Effector memory CD8-positive, alpha-beta T cell (primary cell): Measurements from ENCODE around the gene GALE.

Experiments
- ATAC-seq: fragments of 150-1000 bp; cut with Tn5 transposase; replicated peaks from 2 replicates; pipeline ENCODE4 v1.10.0; 2021; ENCODE audit warnings: mild to moderate bottlenecking, moderate library complexity
- DNase-seq, 3 experiments: peaks; one replicate each; pipeline ENCODE4 v3.0.0; 2021
- H3K27ac Mint-ChIP-seq, 2 donors: one replicate each; pipeline ENCODE4 v1.8.0; 2022; ENCODE audit warnings: mild to moderate bottlenecking in 2 of 2, mixed read lengths in 2 of 2, moderate library complexity in 2 of 2
- H3K27me3 Mint-ChIP-seq, 2 donors: one replicate each; pipeline ENCODE4 v1.8.0; 2022; ENCODE audit warnings: mixed read lengths in 2 of 2
- H3K36me3 Mint-ChIP-seq: one replicate; pipeline ENCODE4 v1.8.0; 2022; ENCODE audit warnings: mild to moderate bottlenecking, moderate library complexity, mixed read lengths; ENCODE audit not compliant: insufficient read depth
- H3K4me1 Mint-ChIP-seq, 2 donors: one replicate each; pipeline ENCODE4 v1.8.0; 2022; ENCODE audit warnings: low read depth in 2 of 2, mixed read lengths in 2 of 2
- H3K4me3 Mint-ChIP-seq, 2 donors: one replicate each; pipeline ENCODE4 v1.8.0; 2022; ENCODE audit warnings: mild to moderate bottlenecking in 2 of 2, mixed read lengths in 2 of 2, moderate library complexity in 2 of 2
- H3K9me3 Mint-ChIP-seq, 2 donors: one replicate each; pipeline ENCODE4 v1.8.0; 2022; ENCODE audit warnings: mixed read lengths in 2 of 2

The GALE gene

GRCh38 chr1:23776217-23776616, 24.3 kb downstream of the GALE start:
- H3K27ac Mint-ChIP-seq: peak overlapping the region in 1 of 2 donors; percentile 15
- peaks cover 11 to 28% of the 10 kb centered on the region in 2 donors for H3K4me1 Mint-ChIP-seq
- H3K36me3 Mint-ChIP-seq: peaks cover 16% of the 10 kb centered on the region
- no peaks in the 10 kb centered on the region for H3K27me3 Mint-ChIP-seq
- no peak for DNase-seq
- peak overlapping the region in 1 of 2 donors; percentile 21 for H3K4me3 Mint-ChIP-seq
- no peak for ATAC-seq
- H3K9me3 Mint-ChIP-seq: no peaks in the 10 kb centered on the region

GRCh38 chr1:23774174-23774880, 26.2 kb downstream of the GALE start:
- no peak overlapping the region for H3K27ac Mint-ChIP-seq
- H3K27me3 Mint-ChIP-seq: no peaks in the 10 kb centered on the region
- H3K9me3 Mint-ChIP-seq: no peaks in the 10 kb centered on the region
- H3K4me1 Mint-ChIP-seq: peaks cover 3 to 18% of the 10 kb centered on the region in 2 donors
- DNase-seq: no peak
- peaks cover 10% of the 10 kb centered on the region for H3K36me3 Mint-ChIP-seq
- H3K4me3 Mint-ChIP-seq: no peak overlapping the region
- no peak for ATAC-seq

- Mint-ChIP-seq H3K27ac (no peak overlapping the region), H3K36me3 (peaks cover 11% of the 10 kb centered on the region), H3K4me3 (no peak overlapping the region), H3K4me1 (peaks cover 0 to 12% of the 10 kb centered on the region in 2 donors), H3K9me3 (no peaks in the 10 kb centered on the region), H3K27me3 (no peaks in the 10 kb centered on the region)
- ATAC-seq (no peak), DNase-seq (no peak)
Measured at GRCh38 chr1:23772854-23773242, 27.7 kb downstream of the GALE start.

GRCh38 chr1:23772049-23772853, 28.3 kb downstream of the GALE start:
- Mint-ChIP-seq H3K4me1 (peaks cover 0 to 8% of the 10 kb centered on the region in 2 donors), H3K36me3 (peaks cover 11% of the 10 kb centered on the region), H3K27ac (no peak overlapping the region), H3K4me3 (no peak overlapping the region), H3K27me3 (no peaks in the 10 kb centered on the region), H3K9me3 (no peaks in the 10 kb centered on the region)
- DNase-seq (peak; percentile 84 to 88 (median 85)), ATAC-seq (peak; percentile 99)

GRCh38 chr1:23768733-23769132, 31.8 kb downstream of the GALE start:
- Mint-ChIP-seq H3K4me1 (peaks cover 0 to 3% of the 10 kb centered on the region in 2 donors), H3K36me3 (peaks cover 23% of the 10 kb centered on the region), H3K27me3 (no peaks in the 10 kb centered on the region), H3K27ac (no peak overlapping the region), H3K4me3 (no peak overlapping the region), H3K9me3 (no peaks in the 10 kb centered on the region)
- ATAC-seq: no peak
- no peak for DNase-seq

- DNase-seq (no peak), ATAC-seq (no peak)
- Mint-ChIP-seq H3K4me1 (peaks cover 0 to 3% of the 10 kb centered on the region in 2 donors), H3K27ac (peak overlapping the region in 1 of 2 donors; percentile 28), H3K4me3 (no peak overlapping the region), H3K36me3 (peaks cover 47% of the 10 kb centered on the region), H3K27me3 (no peaks in the 10 kb centered on the region), H3K9me3 (no peaks in the 10 kb centered on the region)
Measured at GRCh38 chr1:23763041-23763577, 37.4 kb downstream of the GALE start.

GRCh38 chr1:23759277-23759676, 41.3 kb downstream of the GALE start:
- DNase-seq: no peak
- no peak for ATAC-seq
- peaks cover 0 to 3% of the 10 kb centered on the region in 2 donors for H3K4me1 Mint-ChIP-seq
- no peak overlapping the region for H3K4me3 Mint-ChIP-seq
- H3K36me3 Mint-ChIP-seq: peaks cover 77% of the 10 kb centered on the region
- H3K9me3 Mint-ChIP-seq: no peaks in the 10 kb centered on the region
- no peak overlapping the region for H3K27ac Mint-ChIP-seq
- no peaks in the 10 kb centered on the region for H3K27me3 Mint-ChIP-seq

- peaks cover 0 to 3% of the 10 kb centered on the region in 2 donors for H3K4me1 Mint-ChIP-seq
- no peak overlapping the region for H3K4me3 Mint-ChIP-seq
- H3K27me3 Mint-ChIP-seq: no peaks in the 10 kb centered on the region
- ATAC-seq (no peak), DNase-seq (no peak)
- H3K27ac Mint-ChIP-seq: no peak overlapping the region
- H3K36me3 Mint-ChIP-seq: peaks cover 86% of the 10 kb centered on the region
- no peaks in the 10 kb centered on the region for H3K9me3 Mint-ChIP-seq
Measured at GRCh38 chr1:23757812-23758211, 42.7 kb downstream of the GALE start.

GRCh38 chr1:23756676-23757075, 43.9 kb downstream of the GALE start:
- H3K27me3 Mint-ChIP-seq: no peaks in the 10 kb centered on the region
- DNase-seq (no peak), ATAC-seq (no peak)
- no peak overlapping the region for H3K4me3 Mint-ChIP-seq
- H3K36me3 Mint-ChIP-seq: peaks cover 89% of the 10 kb centered on the region
- no peak overlapping the region for H3K27ac Mint-ChIP-seq
- H3K4me1 Mint-ChIP-seq: peaks cover 0 to 3% of the 10 kb centered on the region in 2 donors
- H3K9me3 Mint-ChIP-seq: no peaks in the 10 kb centered on the region

- peaks cover 0 to 10% of the 10 kb centered on the region in 2 donors for H3K4me1 Mint-ChIP-seq
- ATAC-seq (no peak), DNase-seq (no peak)
- H3K27me3 Mint-ChIP-seq: no peaks in the 10 kb centered on the region
- H3K9me3 Mint-ChIP-seq: no peaks in the 10 kb centered on the region
- peaks cover 84% of the 10 kb centered on the region for H3K36me3 Mint-ChIP-seq
- no peak overlapping the region for H3K4me3 Mint-ChIP-seq
- no peak overlapping the region for H3K27ac Mint-ChIP-seq
Measured at GRCh38 chr1:23752909-23753308, 47.6 kb downstream of the GALE start.

- Mint-ChIP-seq H3K4me3 (no peak overlapping the region), H3K27ac (no peak overlapping the region), H3K27me3 (no peaks in the 10 kb centered on the region), H3K4me1 (peaks cover 7 to 16% of the 10 kb centered on the region in 2 donors), H3K36me3 (peaks cover 74% of the 10 kb centered on the region), H3K9me3 (no peaks in the 10 kb centered on the region)
- ATAC-seq (no peak), DNase-seq (no peak)
Measured at GRCh38 chr1:23751815-23752200, 48.7 kb downstream of the GALE start.

- Mint-ChIP-seq H3K4me3 (no peak overlapping the region), H3K27me3 (no peaks in the 10 kb centered on the region), H3K4me1 (peaks cover 9 to 17% of the 10 kb centered on the region in 2 donors), H3K36me3 (peaks cover 74% of the 10 kb centered on the region), H3K27ac (no peak overlapping the region), H3K9me3 (no peaks in the 10 kb centered on the region)
- peak; percentile 18 to 24 (median 19) for DNase-seq
- ATAC-seq: peak; percentile 65
Measured at GRCh38 chr1:23751050-23751814, 49.3 kb downstream of the GALE start.

GRCh38 chr1:23748016-23748415, 52.5 kb downstream of the GALE start:
- Mint-ChIP-seq H3K4me3 (no peak overlapping the region), H3K36me3 (peaks cover 61% of the 10 kb centered on the region), H3K27ac (no peak overlapping the region), H3K4me1 (peaks cover 25 to 28% of the 10 kb centered on the region in 2 donors), H3K27me3 (no peaks in the 10 kb centered on the region), H3K9me3 (no peaks in the 10 kb centered on the region)
- DNase-seq (no peak), ATAC-seq (no peak)
